ENCODE data around the gene ARL8B. TPM values are rescaled to one million over a fixed set of nuclear protein-coding genes. Genes with fewer than 3 reads are reported as not detected.

The ARL8B gene
- total and polyA plus RNA-seq, 2 of the 8 experiments (the other 6 are each of a cell fraction or from before 2014, with no cell fraction given): 14.5 to 27.8 TPM

DNA sequence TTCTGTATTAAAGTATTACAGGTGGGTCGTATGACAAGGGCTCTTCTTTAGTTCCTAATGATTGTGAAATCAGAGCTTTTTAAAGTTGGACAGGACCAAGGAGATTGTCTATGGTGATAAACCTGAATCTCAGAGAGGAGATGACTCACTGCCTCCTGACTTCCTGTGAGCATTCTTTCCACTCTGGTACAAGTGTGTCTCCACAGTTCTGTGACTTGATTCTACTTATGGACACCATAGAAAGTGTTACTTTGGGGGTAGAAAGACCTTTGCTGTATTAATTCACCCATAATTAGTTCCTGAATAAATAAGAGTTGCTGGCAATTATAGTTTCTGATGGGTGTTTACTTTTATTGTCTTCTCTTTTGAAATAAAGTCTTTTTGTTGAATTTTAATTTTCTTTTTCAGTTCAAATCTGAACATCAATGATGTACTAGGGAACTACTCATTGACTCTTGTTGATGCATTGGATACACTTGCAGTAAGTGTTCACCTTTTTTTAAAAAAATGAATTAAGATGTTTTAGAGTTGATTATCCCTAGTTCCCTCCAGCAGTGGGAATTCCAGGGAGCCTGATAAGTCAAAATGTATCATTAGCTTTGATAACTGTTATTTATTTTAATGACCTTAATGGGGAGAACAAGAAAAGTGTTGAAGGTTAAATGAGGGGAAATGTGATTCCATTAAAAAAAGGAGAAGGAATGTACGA lies 72.9 kb downstream of the ARL8B start (continued):
- TF ChIP-seq, protein P1, sequence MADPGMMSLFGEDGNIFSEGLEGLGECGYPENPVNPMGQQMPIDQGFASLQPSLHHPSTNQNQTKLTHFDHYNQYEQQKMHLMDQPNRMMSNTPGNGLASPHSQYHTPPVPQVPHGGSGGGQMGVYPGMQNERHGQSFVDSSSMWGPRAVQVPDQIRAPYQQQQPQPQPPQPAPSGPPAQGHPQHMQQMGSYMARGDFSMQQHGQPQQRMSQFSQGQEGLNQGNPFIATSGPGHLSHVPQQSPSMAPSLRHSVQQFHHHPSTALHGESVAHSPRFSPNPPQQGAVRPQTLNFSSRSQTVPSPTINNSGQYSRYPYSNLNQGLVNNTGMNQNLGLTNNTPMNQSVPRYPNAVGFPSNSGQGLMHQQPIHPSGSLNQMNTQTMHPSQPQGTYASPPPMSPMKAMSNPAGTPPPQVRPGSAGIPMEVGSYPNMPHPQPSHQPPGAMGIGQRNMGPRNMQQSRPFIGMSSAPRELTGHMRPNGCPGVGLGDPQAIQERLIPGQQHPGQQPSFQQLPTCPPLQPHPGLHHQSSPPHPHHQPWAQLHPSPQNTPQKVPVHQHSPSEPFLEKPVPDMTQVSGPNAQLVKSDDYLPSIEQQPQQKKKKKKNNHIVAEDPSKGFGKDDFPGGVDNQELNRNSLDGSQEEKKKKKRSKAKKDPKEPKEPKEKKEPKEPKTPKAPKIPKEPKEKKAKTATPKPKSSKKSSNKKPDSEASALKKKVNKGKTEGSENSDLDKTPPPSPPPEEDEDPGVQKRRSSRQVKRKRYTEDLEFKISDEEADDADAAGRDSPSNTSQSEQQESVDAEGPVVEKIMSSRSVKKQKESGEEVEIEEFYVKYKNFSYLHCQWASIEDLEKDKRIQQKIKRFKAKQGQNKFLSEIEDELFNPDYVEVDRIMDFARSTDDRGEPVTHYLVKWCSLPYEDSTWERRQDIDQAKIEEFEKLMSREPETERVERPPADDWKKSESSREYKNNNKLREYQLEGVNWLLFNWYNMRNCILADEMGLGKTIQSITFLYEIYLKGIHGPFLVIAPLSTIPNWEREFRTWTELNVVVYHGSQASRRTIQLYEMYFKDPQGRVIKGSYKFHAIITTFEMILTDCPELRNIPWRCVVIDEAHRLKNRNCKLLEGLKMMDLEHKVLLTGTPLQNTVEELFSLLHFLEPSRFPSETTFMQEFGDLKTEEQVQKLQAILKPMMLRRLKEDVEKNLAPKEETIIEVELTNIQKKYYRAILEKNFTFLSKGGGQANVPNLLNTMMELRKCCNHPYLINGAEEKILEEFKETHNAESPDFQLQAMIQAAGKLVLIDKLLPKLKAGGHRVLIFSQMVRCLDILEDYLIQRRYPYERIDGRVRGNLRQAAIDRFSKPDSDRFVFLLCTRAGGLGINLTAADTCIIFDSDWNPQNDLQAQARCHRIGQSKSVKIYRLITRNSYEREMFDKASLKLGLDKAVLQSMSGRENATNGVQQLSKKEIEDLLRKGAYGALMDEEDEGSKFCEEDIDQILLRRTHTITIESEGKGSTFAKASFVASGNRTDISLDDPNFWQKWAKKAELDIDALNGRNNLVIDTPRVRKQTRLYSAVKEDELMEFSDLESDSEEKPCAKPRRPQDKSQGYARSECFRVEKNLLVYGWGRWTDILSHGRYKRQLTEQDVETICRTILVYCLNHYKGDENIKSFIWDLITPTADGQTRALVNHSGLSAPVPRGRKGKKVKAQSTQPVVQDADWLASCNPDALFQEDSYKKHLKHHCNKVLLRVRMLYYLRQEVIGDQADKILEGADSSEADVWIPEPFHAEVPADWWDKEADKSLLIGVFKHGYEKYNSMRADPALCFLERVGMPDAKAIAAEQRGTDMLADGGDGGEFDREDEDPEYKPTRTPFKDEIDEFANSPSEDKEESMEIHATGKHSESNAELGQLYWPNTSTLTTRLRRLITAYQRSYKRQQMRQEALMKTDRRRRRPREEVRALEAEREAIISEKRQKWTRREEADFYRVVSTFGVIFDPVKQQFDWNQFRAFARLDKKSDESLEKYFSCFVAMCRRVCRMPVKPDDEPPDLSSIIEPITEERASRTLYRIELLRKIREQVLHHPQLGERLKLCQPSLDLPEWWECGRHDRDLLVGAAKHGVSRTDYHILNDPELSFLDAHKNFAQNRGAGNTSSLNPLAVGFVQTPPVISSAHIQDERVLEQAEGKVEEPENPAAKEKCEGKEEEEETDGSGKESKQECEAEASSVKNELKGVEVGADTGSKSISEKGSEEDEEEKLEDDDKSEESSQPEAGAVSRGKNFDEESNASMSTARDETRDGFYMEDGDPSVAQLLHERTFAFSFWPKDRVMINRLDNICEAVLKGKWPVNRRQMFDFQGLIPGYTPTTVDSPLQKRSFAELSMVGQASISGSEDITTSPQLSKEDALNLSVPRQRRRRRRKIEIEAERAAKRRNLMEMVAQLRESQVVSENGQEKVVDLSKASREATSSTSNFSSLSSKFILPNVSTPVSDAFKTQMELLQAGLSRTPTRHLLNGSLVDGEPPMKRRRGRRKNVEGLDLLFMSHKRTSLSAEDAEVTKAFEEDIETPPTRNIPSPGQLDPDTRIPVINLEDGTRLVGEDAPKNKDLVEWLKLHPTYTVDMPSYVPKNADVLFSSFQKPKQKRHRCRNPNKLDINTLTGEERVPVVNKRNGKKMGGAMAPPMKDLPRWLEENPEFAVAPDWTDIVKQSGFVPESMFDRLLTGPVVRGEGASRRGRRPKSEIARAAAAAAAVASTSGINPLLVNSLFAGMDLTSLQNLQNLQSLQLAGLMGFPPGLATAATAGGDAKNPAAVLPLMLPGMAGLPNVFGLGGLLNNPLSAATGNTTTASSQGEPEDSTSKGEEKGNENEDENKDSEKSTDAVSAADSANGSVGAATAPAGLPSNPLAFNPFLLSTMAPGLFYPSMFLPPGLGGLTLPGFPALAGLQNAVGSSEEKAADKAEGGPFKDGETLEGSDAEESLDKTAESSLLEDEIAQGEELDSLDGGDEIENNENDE (IDR thresholded peaks at IDR 0.05; ENCODE audit: insufficient replicate concordance, low read length): no peak
- TF ChIP-seq, protein P2, sequence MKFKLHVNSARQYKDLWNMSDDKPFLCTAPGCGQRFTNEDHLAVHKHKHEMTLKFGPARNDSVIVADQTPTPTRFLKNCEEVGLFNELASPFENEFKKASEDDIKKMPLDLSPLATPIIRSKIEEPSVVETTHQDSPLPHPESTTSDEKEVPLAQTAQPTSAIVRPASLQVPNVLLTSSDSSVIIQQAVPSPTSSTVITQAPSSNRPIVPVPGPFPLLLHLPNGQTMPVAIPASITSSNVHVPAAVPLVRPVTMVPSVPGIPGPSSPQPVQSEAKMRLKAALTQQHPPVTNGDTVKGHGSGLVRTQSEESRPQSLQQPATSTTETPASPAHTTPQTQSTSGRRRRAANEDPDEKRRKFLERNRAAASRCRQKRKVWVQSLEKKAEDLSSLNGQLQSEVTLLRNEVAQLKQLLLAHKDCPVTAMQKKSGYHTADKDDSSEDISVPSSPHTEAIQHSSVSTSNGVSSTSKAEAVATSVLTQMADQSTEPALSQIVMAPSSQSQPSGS (IDR thresholded peaks at IDR 0.05; ENCODE audit: low read length): no peak
- TF ChIP-seq SUZ12 (IDR thresholded peaks at IDR 0.05; ENCODE audit: low read length) (no peak), CEBPB (IDR thresholded peaks at IDR 0.05; ENCODE audit: low read depth, low read length) (no peak), NRF1 (IDR thresholded peaks at IDR 0.05; ENCODE audit: low read depth, low read length) (no peak), NANOG (IDR thresholded peaks at IDR 0.05; ENCODE audit: insufficient read depth, low read depth, low read length, poor library complexity, severe bottlenecking) (no peak), KDM4A (IDR thresholded peaks at IDR 0.05; ENCODE audit: low read depth, low read length, severe bottlenecking) (no peak)
- TF ChIP-seq, protein P3, sequence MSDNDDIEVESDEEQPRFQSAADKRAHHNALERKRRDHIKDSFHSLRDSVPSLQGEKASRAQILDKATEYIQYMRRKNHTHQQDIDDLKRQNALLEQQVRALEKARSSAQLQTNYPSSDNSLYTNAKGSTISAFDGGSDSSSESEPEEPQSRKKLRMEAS (IDR thresholded peaks at IDR 0.05): no peak

Data from H1 (cell line).